Fibroblast of upper back skin (primary cell): ENCODE results near the gene RBPMS2.

Experiments
- DNase-seq: peaks from one replicate; pipeline ENCODE4 v3.0.0-alpha.2; 2013

The RBPMS2 gene

GRCh38 chr15:64782751-64783150, 7.4 kb upstream of the RBPMS2 start:
- DNase-seq, result no peak

- no peak for DNase-seq
Observed at GRCh38 chr15:64781299-64781698, 5.9 kb upstream of the RBPMS2 start.

- no peak for DNase-seq
Observed at GRCh38 chr15:64780600-64781156, 5.3 kb upstream of the RBPMS2 start.

DNA sequence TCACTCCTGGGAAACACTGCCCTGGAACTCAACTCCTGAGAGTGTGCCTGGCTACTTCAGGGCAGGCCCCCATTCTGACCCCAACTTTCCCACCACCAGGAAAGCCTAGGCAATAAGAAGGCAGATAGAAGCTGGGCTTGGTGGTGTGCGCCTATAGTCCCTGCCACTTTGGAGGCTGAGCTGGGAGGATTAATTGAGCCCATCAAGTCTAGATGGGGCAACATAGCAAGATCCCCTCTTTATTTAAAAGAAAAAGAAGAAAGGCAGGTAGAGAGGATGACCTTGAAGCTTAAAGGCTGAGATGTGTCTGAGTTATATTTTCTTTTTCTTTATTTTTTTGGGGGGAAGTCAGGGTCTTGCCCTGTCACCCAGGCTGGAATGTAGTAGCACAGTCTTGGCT, 4.2 kb upstream of the RBPMS2 start:
- no peak for DNase-seq

DNA sequence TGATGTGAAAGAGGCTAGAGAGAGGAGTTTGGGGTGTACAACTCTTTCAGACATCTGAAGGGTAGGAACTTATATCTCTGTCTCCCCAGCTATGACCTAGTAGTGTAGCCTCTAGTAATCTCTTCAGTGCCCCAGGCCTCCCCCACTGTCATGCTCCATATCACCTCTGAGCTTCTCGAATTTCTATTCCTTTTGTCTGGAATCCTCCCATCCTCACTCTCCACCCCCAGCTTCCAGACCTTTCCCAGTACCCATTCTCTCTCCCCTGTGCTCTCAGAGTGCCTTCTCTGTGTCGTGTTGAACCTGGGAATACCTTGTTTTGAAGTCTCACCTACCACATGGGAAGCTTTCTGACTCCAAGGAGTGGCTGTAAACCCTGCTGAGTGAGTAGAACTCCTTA, 3.6 kb upstream of the RBPMS2 start:
- no peak for DNase-seq

- no peak for DNase-seq
Observed at GRCh38 chr15:64776402-64776786, 1.0 kb upstream of the RBPMS2 start.

GRCh38 chr15:64774629-64775493, 528 bp downstream of the RBPMS2 start:
- DNase-seq, result no peak

GRCh38 chr15:64774037-64774628, 1.3 kb downstream of the RBPMS2 start:
- no peak for DNase-seq

DNA sequence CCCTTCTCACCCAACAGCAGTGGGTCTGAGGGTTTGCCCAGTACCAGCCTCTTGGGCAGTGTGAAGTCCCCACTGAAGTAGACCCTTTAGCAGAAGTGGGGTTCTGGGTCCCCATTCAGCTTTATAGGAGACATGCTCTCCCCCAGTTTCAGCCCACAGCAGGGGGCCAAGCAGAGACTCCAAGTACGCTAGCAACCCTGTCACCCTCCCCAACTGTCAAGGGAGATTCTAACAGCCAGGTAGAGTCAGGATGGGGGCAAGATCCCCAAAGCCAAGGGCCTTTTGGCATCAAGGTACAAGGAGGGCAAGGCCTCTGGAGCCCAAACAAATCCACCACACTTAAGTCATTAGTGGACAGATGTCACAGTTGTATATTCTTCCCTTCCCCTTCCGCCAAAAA, 1.8 kb downstream of the RBPMS2 start:
- DNase-seq, result no peak

- DNase-seq, result no peak
Observed at GRCh38 chr15:64772964-64773363, 2.4 kb downstream of the RBPMS2 start.

DNA sequence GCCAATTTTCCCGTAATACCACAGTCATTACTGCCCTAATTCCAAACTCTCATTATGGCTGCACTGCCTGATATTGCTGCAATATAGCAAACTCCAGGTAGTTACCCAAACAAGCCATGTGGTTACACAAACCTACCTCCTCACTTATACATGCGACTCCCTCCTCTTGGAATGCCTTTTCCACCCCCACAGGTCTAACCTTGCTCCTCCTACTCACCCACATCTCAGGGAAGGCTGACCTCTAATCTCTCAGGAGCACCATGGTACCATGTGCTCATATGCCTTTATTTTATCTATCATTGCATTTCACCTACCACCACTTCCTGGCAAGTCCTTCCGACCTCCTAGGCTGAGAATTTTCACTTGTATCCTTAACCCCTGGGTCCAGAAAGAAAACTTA, 2.9 kb downstream of the RBPMS2 start:
- no peak for DNase-seq

DNA sequence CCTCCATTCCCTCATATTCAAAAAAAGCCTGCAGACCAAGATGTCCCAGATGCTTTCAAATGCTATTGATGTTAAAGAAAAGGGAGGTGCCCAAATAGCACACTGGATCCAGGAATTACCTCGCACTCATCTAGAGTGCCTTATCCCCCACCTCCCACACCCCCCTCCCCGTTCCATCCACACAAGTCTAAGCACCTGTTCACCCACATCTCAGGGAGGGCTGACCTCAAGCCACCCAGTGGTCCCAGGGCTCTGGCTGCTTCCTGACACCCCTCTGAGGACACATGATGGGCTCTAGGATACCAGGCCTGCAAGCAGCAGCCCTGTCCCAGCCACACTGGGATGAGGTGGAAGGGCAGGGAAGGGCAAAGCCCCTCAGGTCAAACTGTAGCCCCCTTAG, 4.8 kb downstream of the RBPMS2 start:
- no peak for DNase-seq

- no peak for DNase-seq
Observed at GRCh38 chr15:64767203-64767602, 8.2 kb downstream of the RBPMS2 start.

- no peak for DNase-seq
Observed at GRCh38 chr15:64766058-64766457, 9.3 kb downstream of the RBPMS2 start.

DNA sequence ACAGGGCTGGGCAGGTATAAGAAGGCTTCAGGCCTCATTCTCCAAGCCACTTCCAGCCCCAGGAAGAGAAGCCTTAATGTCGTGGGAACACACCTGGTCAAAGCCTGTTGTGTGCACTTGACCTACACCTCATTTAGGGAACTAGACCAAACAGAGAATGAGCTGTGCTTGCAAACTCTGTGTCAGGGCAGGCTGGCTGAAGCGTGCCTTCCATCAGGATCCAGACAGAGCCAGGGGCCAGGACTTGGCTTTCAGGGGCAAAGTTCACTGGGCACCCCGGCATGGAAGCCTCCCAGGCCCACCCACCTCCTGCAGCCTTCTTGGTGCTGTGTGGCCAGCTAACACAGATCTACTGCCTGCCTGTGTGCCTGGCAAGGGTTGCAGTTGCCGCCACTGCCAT, 11.5 kb downstream of the RBPMS2 start:
- DNase-seq, result no peak

GRCh38 chr15:64763462-64763861, 11.9 kb downstream of the RBPMS2 start:
- no peak for DNase-seq

- DNase-seq, result no peak
Observed at GRCh38 chr15:64763021-64763420, 12.4 kb downstream of the RBPMS2 start.

DNA sequence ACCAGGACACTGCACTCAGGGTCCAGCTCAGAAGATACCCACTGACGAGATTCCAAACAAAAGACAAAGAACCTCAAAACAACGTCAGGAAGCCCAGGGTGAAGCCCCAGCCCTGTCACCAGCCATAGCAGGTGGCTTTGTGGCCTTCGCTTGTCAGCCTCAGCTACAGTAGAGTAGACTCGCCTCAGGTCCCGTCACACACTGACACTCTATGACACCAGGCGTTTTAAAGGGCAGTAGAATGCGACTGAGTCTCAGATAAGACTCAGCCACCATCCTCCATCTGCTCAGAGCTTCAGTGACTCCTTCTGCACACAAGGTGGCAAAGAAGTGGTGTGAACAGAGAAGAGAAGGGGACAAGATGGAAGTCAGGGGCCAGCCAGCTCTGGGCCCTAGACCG, 12.8 kb downstream of the RBPMS2 start:
- no peak for DNase-seq

DNA sequence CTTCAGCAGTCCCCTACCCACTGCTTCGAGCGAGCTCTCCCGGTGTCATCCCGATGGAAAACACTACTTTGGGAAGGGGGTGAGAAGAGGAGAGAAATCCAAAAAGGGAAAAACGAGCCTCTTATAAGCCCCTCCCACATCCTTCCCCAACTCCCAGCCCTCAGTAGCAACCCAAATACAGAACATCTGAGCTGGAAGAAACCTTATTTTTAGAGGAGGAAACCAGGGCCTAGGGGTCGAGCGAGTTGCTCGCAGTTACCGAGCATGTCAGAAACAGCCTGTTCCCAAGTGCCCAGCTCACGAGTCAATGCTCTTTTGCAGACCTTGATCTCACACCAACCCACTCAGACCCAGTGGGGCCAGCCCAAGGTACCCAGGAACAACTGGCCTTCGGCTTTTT, 14.2 kb downstream of the RBPMS2 start:
- DNase-seq, result no peak

GRCh38 chr15:64760056-64760455, 15.3 kb downstream of the RBPMS2 start:
- no peak for DNase-seq

GRCh38 chr15:64755427-64755940, 19.9 kb downstream of the RBPMS2 start:
- no peak for DNase-seq

DNA sequence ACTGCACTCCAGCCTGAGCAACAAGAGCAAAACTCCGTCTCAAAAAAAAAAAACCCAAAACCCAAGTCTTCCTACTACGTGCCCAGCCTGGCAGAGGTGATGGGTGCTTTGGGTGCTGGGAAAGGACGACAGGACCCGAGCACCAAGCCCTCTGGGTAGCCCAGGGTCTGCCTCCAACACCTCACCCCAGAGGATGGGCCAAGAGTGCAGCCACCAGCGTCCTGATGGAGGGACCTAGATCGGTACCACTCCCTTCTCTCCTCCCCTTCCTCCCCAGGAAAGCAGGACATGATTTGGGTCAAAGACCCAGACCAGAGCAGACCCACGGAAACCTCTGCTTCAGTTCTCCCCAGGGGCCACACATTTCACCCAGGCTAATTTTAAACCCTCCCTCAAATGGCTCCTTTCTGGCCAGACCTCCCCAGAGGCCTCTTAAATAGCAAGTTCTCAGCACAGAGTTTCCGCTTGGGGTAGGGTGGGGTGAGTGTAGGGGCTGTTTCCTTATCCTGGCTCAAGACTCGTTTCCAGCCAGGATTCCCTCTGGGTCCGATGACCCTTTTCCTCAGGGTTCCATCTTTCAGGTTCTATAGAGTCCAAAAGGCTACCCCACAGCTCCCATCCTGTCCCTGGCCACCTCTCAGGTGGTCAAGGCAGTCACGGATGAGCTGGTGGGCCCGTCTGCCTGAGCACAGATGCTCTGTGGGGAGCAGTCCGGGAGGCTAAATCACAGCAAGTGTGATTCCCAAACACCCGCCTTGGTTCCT, 20.5 kb downstream of the RBPMS2 start:
- DNase-seq, result no peak

DNA sequence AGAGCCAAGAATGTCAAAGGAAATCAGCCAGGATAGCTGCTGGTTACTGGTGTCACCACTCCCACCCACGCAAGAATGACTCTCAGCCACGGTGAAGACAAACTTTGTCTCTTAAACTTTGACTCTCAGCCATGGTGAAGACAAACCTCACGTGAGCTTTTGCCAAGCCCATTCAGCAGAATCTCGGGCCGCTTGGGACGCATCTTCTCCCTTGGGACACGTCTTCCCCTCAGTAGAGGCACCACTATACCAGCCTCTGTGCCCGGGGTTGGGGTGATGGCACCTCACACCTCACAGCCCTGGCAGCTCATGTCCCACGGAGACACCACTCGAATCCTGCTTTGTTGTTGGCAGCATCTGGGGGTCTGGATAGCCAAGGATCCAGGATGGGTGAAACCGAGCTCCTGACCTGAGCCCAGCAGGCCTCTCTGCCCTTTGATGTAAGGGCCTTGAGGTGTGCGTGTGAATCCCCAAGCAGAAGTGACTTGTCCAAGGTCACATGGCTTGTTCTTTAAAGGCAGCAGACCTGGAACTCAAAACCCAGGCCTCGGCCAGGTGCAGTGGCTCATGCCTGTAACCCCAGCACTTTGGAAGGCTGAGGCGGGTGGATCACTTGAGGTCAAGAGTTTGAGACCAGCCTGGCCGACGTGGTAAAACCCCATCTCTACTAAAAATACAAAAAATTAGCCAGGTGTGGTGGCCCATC, 21.8 kb downstream of the RBPMS2 start:
- DNase-seq, result no peak
